Measurements from ENCODE around the gene PCNT. TPM values are rescaled to one million over a fixed set of nuclear protein-coding genes. Genes with fewer than 3 reads are reported as not detected.

Gene PCNT
- total RNA-seq, 4 donors from 2014 or later: 30.3 to 44.0 (median 33.3) TPM

- WGBS, 2 donors: 53 to 65% methylated on average over 14 of the region's 14 CpGs
- DNase-seq (ENCODE audit: low spot score in 2 of 2): no peak
- intact Hi-C loops (cut with DNase I; ENCODE audit: low total_unique reads): no loop called here
- H3K4me3 ChIP-seq (ENCODE audit: low read depth, poor library complexity, severe bottlenecking): no peak overlapping the region
- no peak for TF ChIP-seq CTCF (IDR thresholded peaks at IDR 0.05)
- no peak for TF ChIP-seq POLR2A (IDR thresholded peaks at IDR 0.05)
Measured at GRCh38 chr21:46377789-46378188, 53.8 kb downstream of the PCNT start.

- TF ChIP-seq POLR2A (IDR thresholded peaks at IDR 0.05) (no peak), CTCF (IDR thresholded peaks at IDR 0.05) (no peak)
- WGBS, 2 donors: 41 to 77% methylated on average over 19 of the region's 19 CpGs
Measured at GRCh38 chr21:46379105-46379504, 55.1 kb downstream of the PCNT start.

GRCh38 chr21:46379691-46380090 is 55.7 kb downstream of the PCNT start:
- WGBS, 2 donors: 94 to 95% methylated on average over 9 of the region's 9 CpGs
- DNase-seq (ENCODE audit: low spot score in 2 of 2): no peak
- intact Hi-C loops (cut with DNase I; ENCODE audit: low total_unique reads): no loop called here
- no peak overlapping the region for H3K4me3 ChIP-seq (ENCODE audit: low read depth, poor library complexity, severe bottlenecking)
- no peak for TF ChIP-seq POLR2A (IDR thresholded peaks at IDR 0.05)
- TF ChIP-seq CTCF (IDR thresholded peaks at IDR 0.05): no peak

More at GRCh38 chr21:46379105-46379504, 55.1 kb downstream of the PCNT start:
- no peak overlapping the region for H3K4me3 ChIP-seq (ENCODE audit: low read depth, poor library complexity, severe bottlenecking)
- intact Hi-C loops (cut with DNase I; ENCODE audit: low total_unique reads): no loop called here
- DNase-seq (ENCODE audit: low spot score in 2 of 2): no peak

GRCh38 chr21:46381541-46381940 is 57.6 kb downstream of the PCNT start:
- WGBS, 2 donors: 94 to 95% methylated on average over 5 of the region's 5 CpGs
- intact Hi-C loops (cut with DNase I; ENCODE audit: low total_unique reads): no loop called here
- no peak for DNase-seq (ENCODE audit: low spot score in 2 of 2)
- H3K4me3 ChIP-seq (ENCODE audit: low read depth, poor library complexity, severe bottlenecking): no peak overlapping the region
- no peak for TF ChIP-seq POLR2A (IDR thresholded peaks at IDR 0.05)
- no peak for TF ChIP-seq CTCF (IDR thresholded peaks at IDR 0.05)

GRCh38 chr21:46384556-46384955 is 60.6 kb downstream of the PCNT start:
- intact Hi-C loops (cut with DNase I; ENCODE audit: low total_unique reads): no loop called here
- 93 to 95% methylated on average over 24 of the region's 24 CpGs for WGBS, 2 donors
- DNase-seq (ENCODE audit: low spot score in 2 of 2): no peak
- no peak overlapping the region for H3K4me3 ChIP-seq (ENCODE audit: low read depth, poor library complexity, severe bottlenecking)
- TF ChIP-seq CTCF (IDR thresholded peaks at IDR 0.05) (no peak), POLR2A (IDR thresholded peaks at IDR 0.05) (no peak)

Measured in lower leg skin (tissue), 4 donors.